Testis (tissue), 3 donors: ENCODE results near the gene SIRT5. TPM values are rescaled to one million over a fixed set of nuclear protein-coding genes. Genes with fewer than 3 reads are reported as not detected.

Source experiments
- DNase-seq: peaks from one replicate; pipeline ENCODE4 v3.0.0-alpha.2; 2019
- H3K27ac ChIP-seq, 2 donors: fragments of 200-600 bp; sonication (generic); one replicate each; pipeline ENCODE4 v1.5.1; 2019
- H3K27me3 ChIP-seq: fragments of 200-600 bp; sonication (generic); one replicate; pipeline ENCODE4 v1.5.1; 2019
- H3K36me3 ChIP-seq: fragments of 200-600 bp; sonication (generic); one replicate; pipeline ENCODE4 v1.5.1; 2017; ENCODE audit warnings: low read depth; ENCODE audit errors: missing control alignments
- H3K4me1 ChIP-seq: fragments of 200-600 bp; sonication (generic); one replicate; pipeline ENCODE4 v1.5.1; 2019
- H3K4me3 ChIP-seq, 2 donors: fragments of 200-600 bp; sonication (generic); one replicate each; pipeline ENCODE4 v1.5.1; 2017 to 2019
- H3K9me3 ChIP-seq: fragments of 200-600 bp; sonication (generic); one replicate; pipeline ENCODE4 v1.5.1; 2017
- CTCF ChIP-seq, 3 experiments: fragments of 450-650 bp in 2 of 3; fragments of 200-600 bp in 1 of 3; sonication (generic) in 1 of 3; IDR thresholded peaks; one replicate each; pipeline ENCODE4 v1.5.1; 2016 to 2019; ENCODE audit warnings: antibody characterized with exemption in 3 of 3, mild to moderate bottlenecking in 2 of 3, moderate library complexity in 1 of 3
- POLR2A ChIP-seq: fragments of 450-650 bp; IDR thresholded peaks from one replicate; pipeline ENCODE4 v1.6.1; 2017; ENCODE audit warnings: antibody characterized with exemption, mild to moderate bottlenecking, moderate library complexity
- WGBS, 2 donors: methylation state at CpG; one replicate each; pipeline ENCODE4 v1.1.5; 2018; 5-methylcytosine and 5-hydroxymethylcytosine counted together
- intact Hi-C: fragments of 100-400 bp; cut with DNase I; formaldehyde crosslinking; loops from one replicate; pipeline ENCODE4 v1.15.1; 2023; ENCODE audit warnings: low total_unique reads
- polyA plus RNA-seq: library from polyadenylated mRNA; stranded (reverse); fragments of 350-450 nt; fragmentation: Illumina TruSeq; extraction: RNeasy Lipid Tissue Mini Kit (QIAGEN cat#74804); gene quantifications from one replicate; pipeline ENCODE4 v1.2.3, GENCODE V29; 2014; ENCODE audit warnings: low read depth, low replicate concordance; ENCODE audit not compliant: insufficient read depth
- total RNA-seq, 2 donors: library from RNA; depleted of rRNA; stranded (reverse); fragments of >200 nt; gene quantifications; one replicate each; pipeline ENCODE4 v1.2.3, GENCODE V29; 2016

Gene SIRT5
- total and polyA plus RNA-seq, 3 donors from 2014 or later = 11.2 to 22.1 (median 15.7) TPM

GRCh38 chr6:13611715-13612114 is 37.3 kb downstream of the SIRT5 start:
- no peaks in the 10 kb centered on the region for H3K9me3 ChIP-seq
- no peak overlapping the region for H3K4me3 ChIP-seq
- H3K27me3 ChIP-seq = no peaks in the 10 kb centered on the region
- H3K27ac ChIP-seq = no peak overlapping the region
- TF ChIP-seq CTCF (IDR thresholded peaks at IDR 0.05) = no peak
- no peak for TF ChIP-seq POLR2A
- intact Hi-C loops = no loop called here
- WGBS, 2 donors = 48 to 56% methylated on average over 4 of the region's 4 CpGs
- no peaks in the 10 kb centered on the region for H3K36me3 ChIP-seq
- H3K4me1 ChIP-seq = peaks cover 8% of the 10 kb centered on the region
- DNase-seq = no peak

GRCh38 chr6:13613029-13613594 is 38.7 kb downstream of the SIRT5 start:
- Histone ChIP-seq H3K4me1 (peaks cover 9% of the 10 kb centered on the region), H3K36me3 (no peaks in the 10 kb centered on the region), H3K9me3 (no peaks in the 10 kb centered on the region), H3K4me3 (no peak overlapping the region), H3K27me3 (no peaks in the 10 kb centered on the region), H3K27ac (no peak overlapping the region)
- DNase-seq = no peak
- intact Hi-C loops = no loop called here
- 64 to 77% methylated on average over 3 of the region's 3 CpGs for WGBS, 2 donors
- TF ChIP-seq POLR2A = no peak
- TF ChIP-seq CTCF (IDR thresholded peaks at IDR 0.05) = no peak

- no peak for TF ChIP-seq POLR2A
- TF ChIP-seq CTCF (IDR thresholded peaks at IDR 0.05) = no peak
- no peaks in the 10 kb centered on the region for H3K27me3 ChIP-seq
- peak overlapping the region; percentile 92 to 94 for H3K4me3 ChIP-seq
- H3K36me3 ChIP-seq = no peaks in the 10 kb centered on the region
- intact Hi-C loops = no loop called here
- peaks cover 9% of the 10 kb centered on the region for H3K4me1 ChIP-seq
- H3K27ac ChIP-seq = peak overlapping the region; percentile 81 to 93
- WGBS, 2 donors = 6 to 7% methylated on average over 21 to 38 of the region's 38 CpGs
- no peaks in the 10 kb centered on the region for H3K9me3 ChIP-seq
- DNase-seq = peak; percentile 63
These were observed 39.9 kb downstream of the SIRT5 start for GRCh38 chr6:13614126-13614925.

GRCh38 chr6:13614926-13615791 is 40.8 kb downstream of the SIRT5 start, which contains the start of gene NOL7:
NOL7 (plus strand) TSS chr6:13615335; CDS start chr6:13615359, 24 bp downstream.
- Histone ChIP-seq H3K4me3 (peak within 1 kb of the TSS; percentile 92 to 94), H3K9me3 (no peaks in the 10 kb centered on the region), H3K4me1 (peaks cover 9% of the 10 kb centered on the region), H3K27me3 (no peaks in the 10 kb centered on the region), H3K36me3 (no peaks in the 10 kb centered on the region), H3K27ac (peak within 1 kb of the TSS; percentile 81 to 93)
- peak; percentile 98 for DNase-seq
- TF ChIP-seq CTCF (IDR thresholded peaks at IDR 0.05) (peak; percentile 83 to 99 (median 98)), POLR2A (peak; percentile 34)
- WGBS, 2 donors = 1% methylated on average over 34 to 71 of the region's 85 CpGs
- intact Hi-C loops = no loop called here
